Medulla oblongata (tissue), 1 donor: ENCODE measurements around the gene KIF27.
"Not testable (repeated sequence)": the region's sequence is repeated elsewhere in the genome, so short reads cannot be mapped to it uniquely, and the experiment has no call there.

Experiments
- DNase-seq: peaks from one replicate; pipeline ENCODE4 v3.0.0-alpha.2; 2015; ENCODE audit errors: extremely low spot score

KIF27 gene, protein sequence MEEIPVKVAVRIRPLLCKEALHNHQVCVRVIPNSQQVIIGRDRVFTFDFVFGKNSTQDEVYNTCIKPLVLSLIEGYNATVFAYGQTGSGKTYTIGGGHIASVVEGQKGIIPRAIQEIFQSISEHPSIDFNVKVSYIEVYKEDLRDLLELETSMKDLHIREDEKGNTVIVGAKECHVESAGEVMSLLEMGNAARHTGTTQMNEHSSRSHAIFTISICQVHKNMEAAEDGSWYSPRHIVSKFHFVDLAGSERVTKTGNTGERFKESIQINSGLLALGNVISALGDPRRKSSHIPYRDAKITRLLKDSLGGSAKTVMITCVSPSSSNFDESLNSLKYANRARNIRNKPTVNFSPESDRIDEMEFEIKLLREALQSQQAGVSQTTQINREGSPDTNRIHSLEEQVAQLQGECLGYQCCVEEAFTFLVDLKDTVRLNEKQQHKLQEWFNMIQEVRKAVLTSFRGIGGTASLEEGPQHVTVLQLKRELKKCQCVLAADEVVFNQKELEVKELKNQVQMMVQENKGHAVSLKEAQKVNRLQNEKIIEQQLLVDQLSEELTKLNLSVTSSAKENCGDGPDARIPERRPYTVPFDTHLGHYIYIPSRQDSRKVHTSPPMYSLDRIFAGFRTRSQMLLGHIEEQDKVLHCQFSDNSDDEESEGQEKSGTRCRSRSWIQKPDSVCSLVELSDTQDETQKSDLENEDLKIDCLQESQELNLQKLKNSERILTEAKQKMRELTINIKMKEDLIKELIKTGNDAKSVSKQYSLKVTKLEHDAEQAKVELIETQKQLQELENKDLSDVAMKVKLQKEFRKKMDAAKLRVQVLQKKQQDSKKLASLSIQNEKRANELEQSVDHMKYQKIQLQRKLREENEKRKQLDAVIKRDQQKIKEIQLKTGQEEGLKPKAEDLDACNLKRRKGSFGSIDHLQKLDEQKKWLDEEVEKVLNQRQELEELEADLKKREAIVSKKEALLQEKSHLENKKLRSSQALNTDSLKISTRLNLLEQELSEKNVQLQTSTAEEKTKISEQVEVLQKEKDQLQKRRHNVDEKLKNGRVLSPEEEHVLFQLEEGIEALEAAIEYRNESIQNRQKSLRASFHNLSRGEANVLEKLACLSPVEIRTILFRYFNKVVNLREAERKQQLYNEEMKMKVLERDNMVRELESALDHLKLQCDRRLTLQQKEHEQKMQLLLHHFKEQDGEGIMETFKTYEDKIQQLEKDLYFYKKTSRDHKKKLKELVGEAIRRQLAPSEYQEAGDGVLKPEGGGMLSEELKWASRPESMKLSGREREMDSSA (N-terminal part only)

DNA sequence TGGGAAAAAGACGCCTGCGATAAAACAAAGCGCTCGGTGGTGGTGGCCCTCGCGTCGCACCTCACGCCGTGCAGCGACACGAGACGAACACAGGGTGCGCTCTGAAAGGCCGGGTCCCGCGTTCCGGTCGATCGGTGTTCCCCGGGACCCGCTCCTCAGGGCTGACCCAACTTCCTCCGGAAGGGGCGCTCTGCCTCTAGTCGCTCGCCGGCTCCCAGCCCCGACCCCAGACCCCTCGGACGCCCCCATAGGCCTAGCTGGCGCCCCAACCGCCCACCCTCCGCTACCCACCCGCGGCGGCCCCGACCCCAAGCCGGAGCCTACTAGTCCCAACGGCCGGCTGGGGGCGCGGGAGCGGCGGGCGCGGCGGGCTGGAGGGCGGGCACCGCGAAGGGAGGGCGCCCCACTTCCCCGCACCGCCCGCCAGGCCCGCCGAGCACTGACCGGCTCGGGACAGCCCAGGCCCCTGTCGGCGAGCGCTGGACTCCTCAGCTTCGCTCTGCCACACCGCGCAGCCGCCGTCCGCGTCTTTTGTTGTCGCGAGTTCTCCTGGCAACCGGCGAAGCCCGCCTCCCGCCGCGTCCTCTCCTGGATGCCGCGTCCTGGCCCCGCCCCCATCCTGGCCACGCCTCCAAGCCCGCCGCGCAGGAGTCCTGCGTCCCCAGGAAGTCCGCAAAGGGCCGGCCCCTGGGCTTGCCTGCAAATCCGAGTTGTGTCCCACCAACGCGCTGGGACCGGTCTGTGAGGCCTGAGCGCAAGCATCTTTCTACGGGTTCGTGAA, at the start of gene KIF27:
Gene KIF27, minus strand, starts transcription at position 506 of the 781 bp plus-strand sequence. CDS start 5,841 bp downstream, outside the sequence.
- peak; percentile 97 for DNase-seq

DNA sequence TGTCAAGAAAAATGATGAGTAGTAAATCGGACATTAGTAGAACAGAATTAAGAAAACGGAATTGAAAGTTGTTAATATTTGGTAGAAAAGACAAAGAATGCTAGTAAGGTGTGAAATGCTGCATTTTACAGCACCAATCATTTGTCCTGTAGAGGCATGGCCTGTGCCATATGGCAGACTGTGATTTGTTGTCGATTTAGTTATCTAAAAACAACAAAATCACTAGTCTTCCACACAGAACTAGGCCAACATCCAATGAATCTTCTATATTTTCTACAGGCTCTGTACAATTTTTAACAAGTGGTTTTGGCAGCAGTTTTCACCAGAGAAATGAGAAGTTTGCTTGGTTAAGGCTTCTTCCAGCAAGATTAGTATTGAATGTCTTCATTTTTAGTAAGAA, 48.4 kb upstream of the KIF27 start:
- no peak for DNase-seq

DNA sequence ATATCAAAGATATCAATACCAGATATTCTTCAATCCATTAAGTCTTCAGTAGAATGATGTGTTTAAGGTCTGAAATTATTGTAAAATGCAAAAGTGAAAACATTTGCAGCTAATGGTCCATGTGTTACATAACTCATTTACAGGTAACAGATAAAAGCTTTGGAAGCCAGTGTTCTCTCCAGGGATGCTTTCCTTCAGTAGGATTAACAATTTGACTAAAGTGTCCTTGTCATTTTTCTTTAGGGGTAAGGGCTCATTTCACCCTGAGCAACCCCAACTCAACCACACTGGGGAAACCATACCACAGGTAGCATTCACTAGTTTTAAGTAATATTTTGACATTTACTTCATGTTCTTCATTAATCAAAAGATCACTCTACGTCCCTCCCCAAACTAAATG, 45.8 kb upstream of the KIF27 start:
- DNase-seq = no peak

DNA sequence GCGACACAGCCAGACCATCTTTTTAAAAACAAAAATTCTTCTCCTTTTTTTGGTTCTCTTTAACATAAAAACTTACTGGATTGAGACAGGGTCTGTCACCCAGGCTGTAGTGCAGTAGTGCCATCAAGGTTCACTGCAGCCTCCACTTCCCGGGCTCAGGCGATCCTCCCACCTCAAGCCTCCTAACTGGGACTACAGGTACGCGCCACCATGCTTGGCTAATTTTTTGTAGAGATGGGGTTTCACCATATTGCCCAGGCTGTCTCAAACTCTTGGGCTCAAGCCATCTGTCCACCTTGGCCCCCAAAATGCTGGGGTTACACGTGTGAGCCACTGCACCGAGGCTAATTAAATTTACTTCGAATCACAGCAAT, 45.0 kb upstream of the KIF27 start:
- no peak for DNase-seq

DNA sequence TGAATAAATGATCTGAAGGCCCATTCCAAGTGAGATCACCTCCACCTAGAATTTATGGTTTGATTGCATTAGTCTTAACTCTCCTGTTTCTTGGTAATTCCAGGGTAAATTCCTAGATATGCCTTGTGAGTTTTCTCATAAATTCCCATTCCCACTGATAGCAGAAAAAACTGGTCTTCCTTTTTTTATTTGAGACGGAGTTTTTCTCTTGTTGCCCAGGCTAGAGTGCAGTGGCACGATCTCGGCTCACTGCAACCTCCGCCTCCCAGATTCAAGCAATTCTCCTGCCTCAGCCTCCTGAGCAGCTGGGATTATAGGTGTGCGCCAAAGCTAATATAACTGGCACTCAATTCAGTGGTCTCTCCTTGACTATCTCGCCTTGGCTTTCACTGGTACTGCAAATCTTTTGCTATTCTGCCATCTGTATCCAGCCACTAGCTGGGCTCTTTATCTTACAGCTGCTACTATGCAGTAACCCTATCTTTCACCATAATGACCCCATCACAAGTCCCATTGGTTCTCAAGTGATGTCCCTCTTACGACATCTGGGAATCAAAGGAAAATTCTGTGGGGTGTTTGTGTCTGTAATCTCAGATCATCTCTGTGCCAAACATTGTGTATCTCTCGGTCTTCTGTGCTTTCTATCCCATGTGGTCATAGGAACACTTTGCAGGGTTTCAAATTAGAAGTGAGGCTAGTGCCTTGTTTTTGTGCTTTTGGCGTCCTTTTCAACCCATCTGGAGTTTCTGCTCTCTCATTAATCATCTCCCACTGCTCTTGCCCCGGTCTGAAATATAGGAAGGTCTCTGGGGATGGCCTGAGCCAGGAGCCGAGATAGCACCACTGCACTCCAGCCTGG, 44.3 kb upstream of the KIF27 start:
- no peak for DNase-seq

DNA sequence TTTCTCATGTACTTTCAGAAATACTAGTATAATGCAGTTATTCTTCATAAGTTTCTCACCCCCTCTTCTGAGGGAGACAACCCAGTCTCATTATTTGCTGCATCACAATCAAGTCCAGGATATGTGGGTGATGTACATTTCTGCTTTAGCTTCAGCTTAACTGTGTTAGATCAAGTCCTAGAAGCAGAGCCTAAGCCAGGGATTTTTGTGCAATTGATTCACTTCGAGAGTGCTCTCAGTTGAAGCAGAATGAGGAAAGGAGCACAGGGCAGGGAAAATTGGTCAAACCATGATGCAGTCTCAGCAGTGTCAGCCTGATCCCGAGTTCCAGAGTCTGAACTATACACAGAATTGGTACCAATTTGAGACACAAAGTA, 43.7 kb upstream of the KIF27 start:
- DNase-seq = no peak

DNA sequence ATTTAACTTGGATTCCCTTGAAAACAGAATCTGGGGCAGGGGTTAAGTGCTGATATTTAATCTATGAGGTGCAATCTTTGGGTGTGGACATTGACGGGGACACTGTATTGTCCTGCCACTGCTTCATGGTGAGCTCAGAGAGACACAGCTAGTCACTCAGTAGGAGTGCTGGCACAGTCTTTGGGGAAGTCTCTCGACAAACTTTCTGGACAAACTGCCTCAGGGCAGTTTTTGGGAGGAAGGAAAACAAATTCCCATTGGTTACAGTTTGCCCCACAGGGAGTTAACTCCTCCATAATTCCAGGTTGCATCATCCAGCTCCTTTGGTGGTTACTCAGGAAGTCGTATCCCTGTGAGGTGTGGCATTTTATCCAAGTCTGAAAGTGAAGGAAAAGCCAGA, 40.9 kb upstream of the KIF27 start:
- DNase-seq = no peak

DNA sequence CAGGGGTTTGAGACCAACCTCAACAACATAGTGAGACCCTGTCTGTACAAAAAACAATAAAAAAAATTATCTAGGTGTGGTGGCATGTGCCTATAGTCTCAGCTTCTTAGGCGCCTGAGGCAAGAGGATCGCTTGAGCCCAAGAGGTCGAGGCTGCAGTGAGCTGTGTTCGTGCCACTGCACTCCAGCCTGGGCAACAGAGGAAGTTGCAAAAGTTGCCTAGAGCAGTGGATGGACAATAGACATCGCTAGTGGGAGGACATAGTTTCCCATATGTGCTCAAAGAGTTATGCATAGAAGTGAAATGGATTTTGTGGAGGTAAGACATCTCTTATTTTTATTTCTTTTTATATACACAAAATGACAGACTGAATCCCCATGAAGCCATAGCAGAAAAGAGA, 39.8 kb upstream of the KIF27 start:
- DNase-seq = no peak

DNA sequence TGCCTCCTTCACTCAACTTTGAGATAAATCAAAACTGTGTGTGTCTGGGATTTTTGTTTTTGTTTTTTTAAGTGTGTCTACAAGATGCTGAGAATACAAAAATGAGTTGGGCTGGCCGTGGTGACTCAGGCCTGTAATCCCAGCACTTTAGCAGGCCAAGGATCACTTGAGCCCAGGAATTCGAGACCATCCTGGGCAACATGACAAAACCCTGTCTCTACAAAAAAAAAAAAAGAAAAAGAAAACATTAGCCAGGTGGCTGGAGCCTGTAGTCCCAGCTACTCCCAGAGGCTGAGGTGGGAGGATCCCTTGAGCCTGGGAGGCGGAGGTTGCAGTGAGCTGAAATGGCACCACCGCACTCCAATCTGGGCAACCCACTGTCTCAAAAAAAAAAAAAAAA, 37.8 kb upstream of the KIF27 start:
- no peak for DNase-seq

DNA sequence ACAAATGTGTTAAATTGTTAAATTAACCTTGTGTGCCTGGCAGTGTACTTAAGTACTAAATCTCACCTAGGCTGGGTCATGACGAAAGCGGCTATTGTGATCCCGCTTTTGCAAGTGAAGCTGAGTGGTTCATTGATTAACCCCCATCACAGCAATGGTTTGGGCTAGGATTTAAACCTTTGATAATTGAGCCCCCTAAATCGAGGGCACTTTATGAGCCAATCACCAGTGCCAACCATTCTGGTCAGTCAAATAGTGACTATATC, 35.9 kb upstream of the KIF27 start:
- DNase-seq = no peak

DNA sequence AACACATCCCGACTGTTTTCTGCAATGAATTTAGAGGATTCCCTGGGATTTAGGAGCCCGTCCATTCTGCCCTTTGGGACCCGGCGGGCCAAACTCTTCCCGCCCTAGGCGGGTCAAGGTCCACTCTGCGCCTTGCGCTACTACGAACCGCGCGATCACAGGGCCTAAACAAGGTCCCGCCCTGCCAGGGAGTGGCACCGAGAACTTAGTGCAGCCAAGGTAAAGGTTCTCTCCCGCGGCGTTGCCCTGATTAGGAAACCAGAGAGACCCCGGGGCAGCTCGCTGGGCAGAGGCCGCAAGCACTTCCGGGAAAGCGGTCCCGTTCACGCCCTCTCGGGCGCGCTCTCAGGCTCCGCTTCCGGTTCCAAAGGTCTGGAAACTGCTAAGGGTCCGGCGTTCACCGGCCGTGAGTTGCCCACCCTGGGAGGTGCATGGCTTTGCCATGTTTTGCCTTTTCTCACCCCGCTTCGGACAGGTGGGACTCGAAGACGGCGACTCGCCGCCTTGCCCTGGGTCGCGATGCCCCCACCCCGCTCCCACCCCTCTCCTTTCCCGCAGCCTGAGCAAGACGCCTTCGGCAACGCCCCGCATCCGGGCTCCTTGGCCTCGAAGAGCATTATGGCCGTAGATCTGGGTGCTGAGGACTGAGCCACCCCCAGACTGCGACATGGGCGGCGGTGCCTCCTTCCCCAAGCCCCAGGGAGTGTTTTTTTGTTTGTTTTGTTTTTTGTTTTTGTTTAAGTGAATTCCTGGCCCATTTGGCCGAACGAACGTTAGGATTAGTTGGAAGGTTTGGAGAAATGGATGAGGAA, 35.4 kb upstream of the KIF27 start:
- DNase-seq = peak; percentile 73

DNA sequence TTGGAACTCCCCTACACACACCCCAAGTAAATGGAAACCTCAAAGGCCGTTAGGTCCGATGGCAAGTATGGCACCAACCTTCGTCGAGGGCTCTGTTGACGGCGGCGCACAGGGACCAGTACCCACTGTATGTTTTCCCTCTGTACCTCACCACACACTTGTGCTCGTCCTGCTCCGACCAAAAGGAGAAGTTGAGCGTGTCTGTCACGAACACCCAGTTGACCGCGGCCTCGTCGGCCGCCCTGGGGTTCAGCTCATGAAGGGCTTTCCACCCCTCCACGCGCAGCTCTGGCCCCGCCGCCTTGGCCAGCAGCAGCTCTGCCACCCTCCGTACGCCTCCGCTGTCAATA, 34.8 kb upstream of the KIF27 start:
- DNase-seq = peak; percentile 45

DNA sequence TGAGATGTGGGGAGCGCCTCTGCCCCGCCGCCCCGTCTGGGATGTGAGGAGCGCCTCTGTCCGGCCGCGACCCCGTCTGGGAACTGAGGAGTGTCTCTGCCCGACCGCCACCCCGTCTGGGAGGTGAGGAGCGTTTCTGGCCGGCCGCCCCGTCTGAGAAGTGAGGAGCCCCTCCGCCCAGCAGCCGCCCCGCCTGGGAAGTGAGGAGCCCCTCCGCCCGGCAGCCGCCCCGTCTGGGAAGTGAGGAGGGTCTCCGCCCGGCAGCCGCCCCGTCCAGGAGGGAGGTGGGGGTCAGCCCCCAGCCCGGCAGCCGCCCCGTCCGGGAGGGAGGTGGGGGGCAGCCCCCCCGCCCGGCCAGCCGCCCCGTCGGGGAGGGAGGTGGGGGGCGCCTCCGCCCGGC, 26.9 kb upstream of the KIF27 start:
- not testable (repeated sequence) for DNase-seq

DNA sequence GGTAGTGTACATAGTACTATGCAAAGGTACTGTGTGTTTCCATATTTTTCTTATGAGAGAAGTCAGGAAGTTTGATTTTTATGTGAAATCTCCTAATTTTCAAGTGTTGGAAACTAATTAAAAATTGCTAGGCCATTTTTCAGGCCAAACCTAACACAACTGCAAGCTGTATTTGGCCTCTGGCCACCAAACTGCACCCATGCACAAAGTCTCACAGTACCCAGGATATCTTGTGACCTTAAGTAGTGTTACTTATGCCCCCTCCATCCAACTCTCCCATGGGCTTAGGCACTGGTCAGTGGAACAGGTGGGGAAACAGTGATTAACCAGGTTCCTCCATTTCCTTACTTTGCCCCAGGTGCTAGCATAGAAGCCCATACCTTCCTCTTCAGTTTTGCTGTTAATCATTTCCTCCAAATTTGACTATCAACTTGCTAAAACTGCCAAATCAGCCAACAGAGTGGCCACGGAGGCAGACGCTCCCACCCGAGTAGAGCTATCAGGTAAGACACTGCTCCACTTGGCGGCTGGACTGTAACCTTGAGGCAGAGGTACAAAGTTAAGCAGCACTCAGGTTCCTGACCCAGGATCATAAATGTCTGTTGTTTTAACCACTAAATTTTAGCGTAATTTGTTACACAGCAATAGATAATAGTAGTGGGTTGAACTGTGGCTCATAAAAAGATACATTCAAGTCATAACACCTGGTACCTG, 19.5 kb upstream of the KIF27 start:
- no peak for DNase-seq

DNA sequence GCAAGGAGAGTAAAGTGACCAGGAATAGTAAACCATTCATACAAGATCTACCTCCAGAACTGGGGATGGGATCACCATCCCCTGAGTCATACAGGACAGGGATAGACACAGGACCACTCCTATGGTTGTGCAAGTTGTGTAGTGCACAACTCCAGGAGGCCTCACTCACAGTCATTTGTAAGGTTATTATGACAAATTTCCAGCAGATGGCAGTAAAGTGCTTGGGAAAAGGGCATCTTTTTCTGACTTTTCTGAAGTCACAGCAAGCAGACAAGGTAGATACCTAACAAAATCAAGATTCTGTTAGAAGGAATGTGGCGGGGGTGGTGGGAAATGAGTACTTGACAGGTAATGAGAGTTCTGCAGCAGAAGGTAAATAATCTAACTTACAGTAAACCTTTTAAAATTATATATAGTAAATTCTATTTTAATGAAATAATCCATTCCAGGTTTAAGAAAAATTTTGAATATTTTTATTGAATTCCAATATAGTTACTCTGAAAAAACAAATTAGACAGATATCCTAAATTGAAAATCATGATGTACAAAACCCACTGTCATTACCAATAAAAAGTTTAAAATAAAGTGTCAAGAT, 16.7 kb upstream of the KIF27 start:
- peak; percentile 83 for DNase-seq

DNA sequence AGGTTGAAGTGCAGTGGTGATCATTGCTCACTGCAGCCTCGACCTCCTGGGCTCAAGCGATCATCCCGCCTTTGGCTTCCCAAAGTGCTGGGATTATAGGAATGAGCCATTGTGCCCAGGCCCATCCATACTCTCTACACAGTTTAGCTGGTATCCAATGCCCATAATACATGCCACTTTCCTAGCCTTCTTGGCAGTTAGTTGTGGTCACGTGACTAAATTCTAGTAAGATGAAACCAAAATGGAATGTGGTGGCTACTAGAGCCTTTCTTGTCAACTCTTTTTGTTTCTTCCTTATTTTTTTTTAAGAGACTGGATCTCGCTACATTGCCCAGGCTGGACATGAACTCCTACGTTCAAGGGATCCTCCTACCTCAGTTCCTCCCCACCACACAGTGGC, 15.3 kb upstream of the KIF27 start:
- DNase-seq = no peak

DNA sequence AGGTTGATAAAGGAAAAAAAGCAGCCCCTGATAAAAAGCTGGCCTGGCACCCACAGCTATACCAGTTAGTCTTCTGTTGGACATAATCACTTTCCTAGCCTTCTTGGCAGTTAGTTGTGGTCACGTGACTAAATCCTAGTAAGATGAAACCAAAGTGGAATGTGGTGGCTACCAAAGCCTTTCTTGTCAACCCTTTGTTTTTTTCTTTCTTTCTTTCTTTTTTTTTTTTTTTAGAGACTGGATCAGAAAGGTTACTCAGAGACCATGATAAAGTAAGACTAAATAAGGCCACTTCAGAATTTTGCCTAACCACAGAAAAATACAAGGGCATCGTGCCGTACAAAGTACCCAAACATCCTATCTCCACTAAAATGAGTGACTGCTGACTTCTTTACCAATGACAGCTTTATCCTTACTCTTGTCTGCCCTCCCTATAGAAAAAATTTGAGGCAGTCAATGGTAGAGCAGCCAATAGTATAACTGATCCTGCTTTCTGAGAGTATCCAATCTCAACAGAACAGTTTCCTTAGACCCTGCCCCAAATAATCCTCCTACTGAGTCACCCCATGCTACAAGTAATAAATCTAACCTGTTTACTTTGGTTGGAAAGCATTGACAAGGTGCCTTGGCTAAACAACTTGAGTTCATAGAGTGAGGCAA, 14.2 kb upstream of the KIF27 start:
- DNase-seq = no peak

DNA sequence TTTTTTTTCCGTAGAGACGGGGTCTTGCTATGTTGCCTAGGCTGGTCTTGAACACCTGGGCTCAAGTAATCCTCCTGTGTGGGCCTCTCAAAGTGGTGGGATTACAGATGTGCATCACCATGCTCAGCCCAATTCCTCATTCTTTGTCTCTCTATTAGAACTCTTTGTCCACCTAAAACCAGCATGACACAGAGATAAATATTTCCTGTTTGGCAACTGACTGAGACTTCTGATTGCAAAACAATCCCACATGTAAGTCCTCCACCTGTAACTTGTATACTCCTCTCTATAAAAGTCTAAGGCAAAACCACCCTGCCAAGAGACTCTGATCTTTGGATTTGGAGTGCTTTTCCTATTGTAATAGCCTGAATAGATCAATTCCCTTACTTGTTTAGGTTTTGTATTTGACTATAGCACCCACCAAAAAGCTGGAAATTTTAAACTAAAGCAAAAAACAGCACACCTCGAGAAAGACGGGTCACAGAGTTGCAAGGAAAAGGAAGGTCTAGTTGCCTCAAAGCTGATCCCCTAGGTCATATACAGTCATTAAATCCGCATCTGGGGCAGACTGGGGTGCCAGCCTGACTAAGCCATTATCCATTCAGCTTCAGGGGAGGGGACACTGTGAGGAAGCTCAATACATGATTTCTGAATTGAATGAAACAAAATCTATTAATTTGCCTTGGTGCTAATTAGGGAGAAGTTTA, 13.5 kb upstream of the KIF27 start:
- no peak for DNase-seq
